ENCODE data around the gene BRME1.

DNA sequence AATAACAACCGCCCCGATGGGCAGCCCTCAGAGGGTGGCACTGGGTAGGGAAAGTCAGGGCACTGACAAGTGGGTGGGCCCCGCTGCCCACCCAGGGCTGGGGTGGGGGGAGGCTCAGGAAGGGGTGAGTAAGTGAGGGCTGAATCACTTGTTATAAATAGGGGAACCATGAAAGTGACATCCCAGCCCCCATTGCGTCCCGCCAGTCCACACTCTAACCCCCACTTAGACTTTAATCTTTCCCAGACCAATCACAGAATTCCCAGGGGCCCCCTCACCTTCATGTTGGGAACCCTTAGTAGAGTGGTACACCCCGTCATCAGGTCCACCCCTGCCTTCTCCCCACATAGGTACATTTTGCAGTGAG is 66.0 kb downstream of the BRME1 start:
- no peak for TF ChIP-seq CTCF (IDR thresholded peaks at IDR 0.05)
- peak; percentile 3 for TF ChIP-seq POLR2A (IDR thresholded peaks at IDR 0.05)
